SJSA1 (cell line): ENCODE measurements around the gene NAA15. TPM values are rescaled to one million over a fixed set of nuclear protein-coding genes. Genes with fewer than 3 reads are reported as not detected.
A peak's percentile ranks its signal among the peaks of the same experiment; 100 is the strongest.

Experiments
- DNase-seq, 2 experiments: peaks; one replicate each; pipeline ENCODE4 v3.0.0-alpha.2; 2015 to 2020; ENCODE audit warnings: low spot score in 2 of 2, low read depth in 1 of 2
- H3K27ac ChIP-seq: fragments of 250-450 bp; sonication (Bioruptor Pico); 2 replicates; pipeline ENCODE4 v1.5.1; 2020; ENCODE audit warnings: mild to moderate bottlenecking, moderate library complexity
- H3K27me3 ChIP-seq: fragments of 250-450 bp; sonication (Bioruptor Pico); replicated peaks from 2 replicates; pipeline ENCODE4 v1.5.1; 2020; ENCODE audit warnings: mild to moderate bottlenecking, moderate library complexity
- H3K36me3 ChIP-seq: fragments of 250-450 bp; sonication (Bioruptor Pico); 2 replicates; pipeline ENCODE4 v1.5.1; 2020; ENCODE audit warnings: mild to moderate bottlenecking
- H3K4me1 ChIP-seq: fragments of 250-450 bp; sonication (Bioruptor Pico); replicated peaks from 2 replicates; pipeline ENCODE4 v1.6.1; 2021; ENCODE audit warnings: mild to moderate bottlenecking
- H3K4me3 ChIP-seq: fragments of 250-450 bp; sonication (Bioruptor Pico); 2 replicates; pipeline ENCODE4 v1.5.1; 2020; ENCODE audit warnings: mild to moderate bottlenecking
- H3K9me3 ChIP-seq: fragments of 250-450 bp; sonication (Bioruptor Pico); replicated peaks from 2 replicates; pipeline ENCODE4 v1.5.1; 2020; ENCODE audit warnings: mild to moderate bottlenecking
- total RNA-seq: library from RNA; depleted of rRNA; stranded (reverse); fragments of >200 nt; shearing (Covaris generic); gene quantifications from 2 replicates; pipeline ENCODE4 v1.2.3, GENCODE V29; 2014

NAA15 gene
- total RNA-seq, 1 experiment from 2014 or later = 37.8 TPM

GRCh38 chr4:139278912-139279759 lies 22.2 kb upstream of the NAA15 start:
- no peak for DNase-seq
- no peaks in the 10 kb centered on the region for H3K9me3 ChIP-seq
- H3K27ac ChIP-seq = no peak overlapping the region
- no peaks in the 10 kb centered on the region for H3K36me3 ChIP-seq
- no peaks in the 10 kb centered on the region for H3K4me1 ChIP-seq
- no peaks in the 10 kb centered on the region for H3K27me3 ChIP-seq
- H3K4me3 ChIP-seq = no peak overlapping the region; the same call in 1 of the 2 replicates

- Histone ChIP-seq H3K9me3 (no peaks in the 10 kb centered on the region), H3K27me3 (no peaks in the 10 kb centered on the region), H3K4me1 (no peaks in the 10 kb centered on the region), H3K27ac (no peak within 1 kb of the TSS), H3K4me3 (peak within 1 kb of the TSS; percentile 26), H3K36me3 (no peaks in the 10 kb centered on the region)
- DNase-seq = no peak
Observed at GRCh38 chr4:139279760-139280620, 21.3 kb upstream of the NAA15 start, which contains the start of gene MGARP. MGARP (minus strand) TSS chr4:139280225; CDS start chr4:139280158, 67 bp downstream.

DNA sequence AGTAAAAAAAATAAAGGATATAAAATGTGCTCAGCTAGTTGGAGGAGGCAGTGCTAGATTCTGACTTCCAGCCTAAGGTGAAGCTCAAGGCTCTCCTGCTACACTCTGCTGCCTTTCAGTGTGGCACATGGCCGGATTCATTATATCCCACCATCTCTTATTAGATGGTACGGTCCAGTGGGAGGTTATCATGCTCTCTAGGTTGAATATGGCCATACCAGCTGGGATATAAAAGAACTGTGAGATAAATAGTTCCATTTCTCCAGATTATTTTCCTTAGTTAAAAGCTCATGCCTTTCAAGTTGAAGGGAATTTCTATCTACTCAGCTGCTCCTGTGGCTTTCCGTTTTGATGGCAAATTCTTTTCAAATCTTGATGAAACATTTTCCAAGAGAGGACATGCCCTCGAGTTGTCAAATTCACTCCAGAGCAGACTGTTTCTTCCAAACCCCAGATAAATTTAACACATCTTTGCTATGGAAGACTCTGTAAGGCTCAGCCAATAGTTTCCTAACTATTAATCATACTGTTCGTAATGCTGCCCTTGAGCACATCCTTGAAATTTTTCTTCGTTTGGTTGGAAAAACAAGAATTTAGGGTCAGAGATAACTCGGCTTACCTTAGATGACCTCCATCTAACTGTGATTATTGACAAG lies 19.1 kb upstream of the NAA15 start:
- Histone ChIP-seq H3K4me3 (no peak overlapping the region), H3K27me3 (no peaks in the 10 kb centered on the region), H3K9me3 (0 out of 2 replicates have a peak, but pooled peaks cover 2% of the 10 kb centered on the region), H3K4me1 (no peaks in the 10 kb centered on the region), H3K36me3 (no peaks in the 10 kb centered on the region), H3K27ac (no peak overlapping the region)
- DNase-seq = no peak

GRCh38 chr4:139282721-139283075 lies 18.6 kb upstream of the NAA15 start:
- Histone ChIP-seq H3K4me1 (no peaks in the 10 kb centered on the region), H3K9me3 (0 out of 2 replicates have a peak, but pooled peaks cover 2% of the 10 kb centered on the region), H3K36me3 (no peaks in the 10 kb centered on the region), H3K27ac (no peak overlapping the region), H3K4me3 (no peak overlapping the region), H3K27me3 (no peaks in the 10 kb centered on the region)
- DNase-seq = no peak

- H3K9me3 ChIP-seq = 0 out of 2 replicates have a peak, but pooled peaks cover 2% of the 10 kb centered on the region
- no peak for DNase-seq
- H3K4me3 ChIP-seq = no peak overlapping the region
- H3K36me3 ChIP-seq = peaks cover 18% of the 10 kb centered on the region
- no peaks in the 10 kb centered on the region for H3K27me3 ChIP-seq
- no peaks in the 10 kb centered on the region for H3K4me1 ChIP-seq
- no peak overlapping the region for H3K27ac ChIP-seq
Observed at GRCh38 chr4:139286186-139286698, 15.1 kb upstream of the NAA15 start.

DNA sequence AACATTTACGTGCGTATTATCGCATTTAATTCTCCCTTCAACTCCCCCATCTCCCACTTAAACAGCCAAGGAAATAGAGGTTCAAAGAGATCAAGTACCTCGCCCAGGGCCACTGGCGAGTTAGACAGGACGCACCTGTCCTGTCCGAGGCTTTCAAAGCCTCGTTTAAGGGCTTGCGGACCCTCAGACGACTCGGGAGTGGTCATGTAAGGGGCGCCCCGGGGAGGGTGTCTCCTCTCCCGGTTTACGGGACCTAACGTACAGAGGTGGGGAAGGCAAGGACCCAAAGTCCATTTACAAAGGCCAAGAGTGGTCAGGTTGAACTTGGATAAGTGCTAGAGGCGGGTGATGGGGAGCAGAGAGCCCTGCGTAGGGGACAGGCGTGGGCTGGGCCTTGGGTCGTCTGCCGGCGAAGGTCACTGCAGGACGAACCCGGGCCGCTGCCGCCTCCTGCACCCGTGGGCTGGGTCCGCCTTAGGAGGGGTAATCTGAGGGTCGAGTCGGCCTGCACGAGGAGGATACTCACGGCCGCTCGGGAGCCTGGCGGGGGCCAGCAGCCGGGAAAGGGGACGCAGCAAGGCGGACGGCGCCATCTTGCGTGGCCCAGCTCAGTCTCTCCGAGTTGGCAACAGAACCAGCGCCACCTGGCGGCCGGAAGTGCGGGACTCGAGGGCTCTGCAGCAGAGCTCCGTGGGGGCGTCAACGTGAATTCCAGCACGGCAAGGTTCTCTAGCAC lies 5.9 kb upstream of the NAA15 start:
- Histone ChIP-seq H3K4me1 (peaks cover 20% of the 10 kb centered on the region), H3K4me3 (peak overlapping the region; percentile 62), H3K27me3 (no peaks in the 10 kb centered on the region), H3K36me3 (peaks cover 27% of the 10 kb centered on the region), H3K27ac (peak overlapping the region; percentile 64), H3K9me3 (no peaks in the 10 kb centered on the region)
- DNase-seq = peak; percentile 92 to 97

- Histone ChIP-seq H3K27me3 (no peaks in the 10 kb centered on the region), H3K4me1 (peaks cover 20% of the 10 kb centered on the region), H3K4me3 (peak overlapping the region; percentile 62), H3K36me3 (peaks cover 24% of the 10 kb centered on the region), H3K9me3 (no peaks in the 10 kb centered on the region), H3K27ac (no peak overlapping the region)
- no peak for DNase-seq
Observed at GRCh38 chr4:139295942-139296299, 5.4 kb upstream of the NAA15 start.

GRCh38 chr4:139297001-139297410 lies 4.3 kb upstream of the NAA15 start:
- no peak for DNase-seq
- H3K36me3 ChIP-seq = peaks cover 23% of the 10 kb centered on the region
- no peak overlapping the region for H3K4me3 ChIP-seq

DNA sequence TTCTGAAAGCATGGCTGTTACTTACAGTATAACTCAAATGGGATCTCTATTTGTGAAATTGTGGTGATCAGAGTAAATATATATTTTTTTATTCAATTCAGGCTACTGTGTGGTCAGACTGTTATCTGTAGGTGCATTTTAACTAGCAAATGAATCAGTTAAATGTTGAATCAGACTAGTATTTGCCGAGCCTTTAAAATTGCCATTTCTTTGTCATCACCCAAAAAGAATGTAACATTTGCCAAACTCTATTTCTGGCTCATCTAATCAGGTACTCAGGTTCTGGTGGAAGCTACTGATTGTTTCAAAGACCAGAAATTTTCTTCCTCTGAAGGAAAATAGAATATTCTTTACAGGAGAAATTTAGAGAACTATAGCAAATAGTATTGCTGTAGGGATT lies 1.8 kb upstream of the NAA15 start:
- Histone ChIP-seq H3K4me1 (peaks cover 20% of the 10 kb centered on the region), H3K4me3 (no peak overlapping the region), H3K27ac (peak overlapping the region; percentile 69; the same call in 1 of the 2 replicates), H3K36me3 (peaks cover 12% of the 10 kb centered on the region), H3K27me3 (no peaks in the 10 kb centered on the region), H3K9me3 (no peaks in the 10 kb centered on the region)
- DNase-seq = no peak

More at GRCh38 chr4:139297001-139297410, 4.3 kb upstream of the NAA15 start:
- Histone ChIP-seq H3K27ac (no peak overlapping the region), H3K27me3 (no peaks in the 10 kb centered on the region), H3K9me3 (no peaks in the 10 kb centered on the region), H3K4me1 (peaks cover 20% of the 10 kb centered on the region)

- H3K36me3 ChIP-seq = peaks cover 21% of the 10 kb centered on the region
- H3K27me3 ChIP-seq = no peaks in the 10 kb centered on the region
- peak overlapping the region; percentile 69 for H3K4me3 ChIP-seq
- H3K4me1 ChIP-seq = peaks cover 20% of the 10 kb centered on the region
- H3K9me3 ChIP-seq = no peaks in the 10 kb centered on the region
- H3K27ac ChIP-seq = peak overlapping the region; percentile 69
- no peak for DNase-seq
Observed at GRCh38 chr4:139300431-139301112, 733 bp upstream of the NAA15 start.

- Histone ChIP-seq H3K4me1 (peaks cover 13% of the 10 kb centered on the region), H3K36me3 (peaks cover 30% of the 10 kb centered on the region), H3K9me3 (no peaks in the 10 kb centered on the region), H3K27me3 (no peaks in the 10 kb centered on the region), H3K4me3 (peak within 1 kb of the TSS; percentile 69), H3K27ac (peak within 1 kb of the TSS; percentile 54)
- peak; percentile 48 to 52 for DNase-seq
Observed at GRCh38 chr4:139301821-139302611, 711 bp downstream of the NAA15 start, which contains the start of gene NDUFC1. NDUFC1 (minus strand) TSS chr4:139302477; CDS start chr4:139295798, 6,679 bp downstream.

GRCh38 chr4:139304920-139305319 lies 3.6 kb downstream of the NAA15 start:
- H3K9me3 ChIP-seq = no peaks in the 10 kb centered on the region
- H3K4me1 ChIP-seq = peaks cover 5% of the 10 kb centered on the region
- no peak overlapping the region for H3K4me3 ChIP-seq
- no peak overlapping the region for H3K27ac ChIP-seq
- H3K27me3 ChIP-seq = no peaks in the 10 kb centered on the region
- peaks cover 43% of the 10 kb centered on the region for H3K36me3 ChIP-seq
- DNase-seq = no peak
